Right kidney (tissue), 1 donor: Measurements from ENCODE around the gene CCDC159.

ENCODE experiments used
- DNase-seq: peaks from one replicate; pipeline ENCODE4 v3.0.0-alpha.2; 2016

The CCDC159 gene

DNA sequence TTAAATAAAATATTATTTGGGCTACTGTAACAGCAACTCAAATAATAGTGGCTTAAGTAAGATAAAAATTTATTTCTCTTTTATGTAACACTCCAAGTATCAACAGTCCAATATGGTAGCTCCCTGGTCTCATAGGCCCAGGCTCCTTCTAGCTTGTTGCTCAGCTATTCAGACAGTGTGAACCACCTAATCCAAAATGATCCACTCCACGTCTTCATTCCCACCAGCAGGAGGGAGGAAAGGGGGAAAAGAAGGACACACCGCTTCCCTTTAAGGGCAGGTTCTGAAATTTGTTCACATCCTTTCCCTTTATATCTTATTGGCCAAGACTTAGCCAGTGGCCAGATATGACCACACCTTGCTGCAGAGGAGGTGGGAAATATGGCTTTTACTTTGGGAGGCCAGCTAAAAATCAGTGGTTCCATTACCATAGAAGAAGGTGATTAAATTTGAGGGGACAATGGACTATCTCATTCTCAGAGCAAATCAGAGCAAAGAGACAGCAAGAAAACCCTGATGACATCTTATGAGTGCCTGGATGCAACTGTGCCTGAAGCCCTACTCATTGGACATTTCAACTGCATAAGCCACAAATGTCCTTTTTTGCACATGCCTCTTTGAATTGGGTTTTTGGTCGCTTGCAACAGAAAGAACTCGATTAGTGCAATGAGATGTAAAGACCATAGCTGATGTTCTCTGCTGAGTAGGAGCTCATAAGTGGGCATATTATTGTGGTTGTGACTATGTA lies 44.8 kb downstream of the CCDC159 start:
- no peak for DNase-seq

DNA sequence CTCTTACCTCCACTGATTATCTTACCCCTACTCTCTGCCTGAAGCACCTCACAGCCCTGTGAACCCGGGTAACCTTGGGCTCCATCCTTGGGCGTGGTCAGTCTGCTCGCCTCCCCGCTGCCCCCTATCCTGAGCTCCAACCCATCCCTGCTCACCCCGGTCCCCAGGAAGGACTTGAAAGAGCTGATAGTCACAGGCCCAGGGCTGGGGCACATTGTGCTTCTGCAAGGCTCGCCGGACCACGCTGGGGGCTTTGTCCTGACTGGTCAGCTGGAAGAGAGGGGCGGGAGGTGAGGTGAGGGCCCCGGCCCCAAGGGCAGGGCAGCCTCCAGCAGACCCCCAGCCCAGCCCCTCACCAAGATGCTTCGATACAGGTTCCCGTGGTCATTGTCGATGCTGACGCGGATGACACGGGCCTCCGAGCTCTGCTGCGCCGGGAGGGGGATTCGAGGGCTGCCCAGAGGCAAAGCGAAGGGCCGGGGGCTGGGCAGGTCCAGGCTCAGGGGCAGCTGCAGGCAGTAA lies 50.8 kb downstream of the CCDC159 start:
- no peak for DNase-seq

DNA sequence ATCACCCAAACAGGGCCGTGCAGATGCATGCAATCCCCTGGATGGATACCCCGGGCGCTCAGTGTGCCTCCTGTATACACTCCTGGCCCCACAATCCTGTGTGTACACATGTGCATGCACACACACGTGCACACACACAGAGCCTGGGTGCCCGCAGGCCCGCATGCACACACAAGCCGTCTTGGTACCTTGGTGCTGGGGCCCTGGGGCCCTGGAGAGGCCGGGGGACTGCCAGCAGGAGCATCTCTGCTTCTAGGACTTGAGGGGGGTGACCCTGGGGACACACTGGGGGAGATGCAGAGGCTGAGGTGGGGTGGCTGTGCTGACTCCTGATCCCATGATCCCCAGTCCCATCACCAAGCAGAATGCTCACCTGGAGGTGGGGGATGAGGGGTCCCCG lies 53.3 kb downstream of the CCDC159 start:
- no peak for DNase-seq

DNA sequence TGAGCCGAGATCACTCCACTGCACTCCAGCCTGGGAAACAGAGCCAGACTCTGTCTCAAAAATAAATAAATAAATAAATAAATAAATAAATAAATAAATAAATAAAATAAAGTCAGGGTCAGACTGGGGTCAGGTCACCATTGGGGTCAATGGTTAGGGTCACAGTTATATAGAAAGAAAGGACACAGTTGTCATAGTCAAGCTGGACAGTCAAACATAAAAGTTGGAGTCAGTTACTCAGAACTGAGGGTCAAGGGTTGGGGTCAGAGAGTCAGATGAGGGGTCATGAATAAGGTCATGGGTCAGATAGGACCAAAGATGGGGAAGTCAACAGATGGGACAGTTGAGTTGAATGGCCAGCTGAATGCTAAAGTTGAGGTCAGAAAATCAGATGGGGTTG lies 54.5 kb downstream of the CCDC159 start:
- DNase-seq: no peak

DNA sequence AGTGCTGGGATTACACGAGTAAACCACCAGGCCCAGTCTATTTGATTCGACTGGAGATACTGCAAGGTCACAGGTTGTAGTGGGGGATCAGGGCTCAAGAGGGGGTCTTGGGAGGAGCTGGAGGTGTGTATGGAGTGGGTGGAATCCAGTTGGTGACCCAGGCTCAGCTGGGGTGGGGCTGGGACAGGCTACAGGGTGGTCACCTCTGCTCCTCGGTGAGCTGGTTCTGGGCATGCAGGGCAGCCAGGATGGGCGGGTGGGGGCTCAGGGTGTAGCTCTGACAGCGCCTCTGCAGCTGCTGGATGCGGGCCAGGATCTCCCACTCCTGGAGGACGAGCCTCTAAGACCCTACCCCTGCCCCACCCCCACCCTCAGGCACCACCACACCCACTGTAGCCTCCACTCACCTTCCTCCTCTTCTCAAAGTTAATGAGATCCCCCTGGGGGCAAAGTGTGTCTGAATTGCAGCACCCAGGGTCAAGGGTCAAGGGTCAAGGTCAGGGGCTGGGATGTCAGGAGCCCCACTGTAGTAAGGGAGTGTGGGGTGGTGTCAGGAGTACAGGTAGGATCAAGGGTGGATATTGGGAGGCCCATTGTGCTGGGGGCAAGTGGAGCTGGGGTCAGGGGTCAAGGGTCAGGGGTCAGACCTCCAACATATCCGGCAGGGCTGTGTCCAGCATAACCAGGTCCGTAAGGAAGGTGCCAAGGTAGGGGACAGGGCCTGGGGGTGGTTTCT lies 55.7 kb downstream of the CCDC159 start:
- no peak for DNase-seq
